ENCODE data around the gene GLI3. TPM values are rescaled to one million over a fixed set of nuclear protein-coding genes. Genes with fewer than 3 reads are reported as not detected.

The GLI3 gene
- total and polyA plus RNA-seq, 2 of the 8 experiments (the other 6 are each of a cell fraction or from before 2014, with no cell fraction given) = 8.0 to 31.1 TPM

- Histone ChIP-seq H3K36me3 (ENCODE audit: control insufficient read depth in 2 of 4, insufficient read depth in 4 of 4, low read length in 3 of 4) (no peaks in the 10 kb centered on the region), H4K20me1 (replicated peaks in 1 of 2; ENCODE audit: control insufficient read depth in 1 of 2, insufficient read depth in 2 of 2, low read length in 2 of 2) (peaks cover 0 to 1% of the 10 kb centered on the region in 2 experiments), H2AK5ac (ENCODE audit: low read depth, low read length) (no peak overlapping the region), H3K9ac (replicated peaks in 1 of 4; ENCODE audit: extremely low read depth in 1 of 4, low read depth in 3 of 4, low read length in 3 of 4) (no peak overlapping the region), H2BK15ac (ENCODE audit: low read length) (no peak overlapping the region), H2BK120ac (replicated peaks; ENCODE audit: low read depth, low read length) (no peak overlapping the region), H4K91ac (replicated peaks; ENCODE audit: insufficient read length, low read length) (no peak overlapping the region), H3K4me3 (ENCODE audit: extremely low read depth in 1 of 4, insufficient read depth in 2 of 4, low read depth in 3 of 4, low read length in 4 of 4) (no peak overlapping the region), H3K9me3 (ENCODE audit: insufficient read depth in 2 of 2, low read depth in 1 of 2, low read length in 1 of 2) (no peaks in the 10 kb centered on the region), H3K4me2 (ENCODE audit: insufficient read depth in 1 of 2, low read depth in 2 of 2, low read length in 2 of 2) (no peak overlapping the region), H3K79me2 (ENCODE audit: control insufficient read depth in 1 of 2, insufficient read depth in 2 of 2, low read length in 2 of 2) (no peaks in the 10 kb centered on the region), H2BK20ac (ENCODE audit: low read length) (no peak overlapping the region), H3K4ac (replicated peaks; ENCODE audit: insufficient read length, low read depth, low read length) (no peak overlapping the region), H3K18ac (ENCODE audit: extremely low read depth, low read length) (no peak overlapping the region), H3K4me1 (replicated peaks in 1 of 4; ENCODE audit: control insufficient read depth in 3 of 4, insufficient read depth in 4 of 4, low read length in 3 of 4) (peaks cover 0 to 4% (median under 1%) of the 10 kb centered on the region in 4 experiments; a peak in 1 of 7 replicates), H4K5ac (ENCODE audit: insufficient read length, low read depth, low read length) (no peak overlapping the region), H3K23ac (ENCODE audit: insufficient read length) (no peak overlapping the region), H3K79me1 (ENCODE audit: low read depth, low read length) (no peaks in the 10 kb centered on the region; the same call in 1 of the 2 replicates), H3K23me2 (ENCODE audit: low read depth, low read length) (no peaks in the 10 kb centered on the region), H2BK12ac (ENCODE audit: low read depth, low read length) (no peak overlapping the region), H4K8ac (ENCODE audit: extremely low read depth, insufficient read depth, low read length) (no peak overlapping the region), H3K27ac (ENCODE audit: low read depth, low read length) (no peak overlapping the region), H3K56ac (replicated peaks; ENCODE audit: insufficient read length, low read depth, low read length) (no peak overlapping the region), H3K14ac (ENCODE audit: insufficient read length) (no peak overlapping the region), H2AFZ (ENCODE audit: low read length) (no peak overlapping the region), H3K27me3 (replicated peaks in 1 of 4; ENCODE audit: control insufficient read depth in 3 of 4, extremely low read depth in 1 of 4, insufficient read depth in 3 of 4, low read length in 3 of 4) (no peaks in the 10 kb centered on the region), H2BK5ac (ENCODE audit: low read depth, low read length) (no peak overlapping the region)
- no peak for DNase-seq (ENCODE audit: low read depth in 1 of 2, low spot score in 2 of 2)
- CTCF ChIA-PET (ENCODE audit: partially characterized antibody) = interaction anchor here (0.9 to 3.1 kb wide), 8 partner anchors 8 to 451 kb away, joined by 3 to 14 read pairs (median 3); no protein-coding TSS in a partner anchor
- no peak for FAIRE-seq
- POLR2A ChIA-PET (ENCODE audit: partially characterized antibody) = interaction anchor here (1.2 kb wide), 1 partner anchor 11 kb away, joined by 3 read pairs; no protein-coding TSS in a partner anchor
- TF ChIP-seq CREB1 (IDR thresholded peaks at IDR 0.05) (no peak), ATF2 (IDR thresholded peaks at IDR 0.05; ENCODE audit: low read length) (no peak), KDM5A (IDR thresholded peaks at IDR 0.05; ENCODE audit: low read length) (no peak), GABPA (IDR thresholded peaks at IDR 0.05; ENCODE audit: borderline replicate concordance, insufficient read depth, low read length) (no peak), HDAC2 (IDR thresholded peaks at IDR 0.05; ENCODE audit: borderline replicate concordance in 1 of 2, low read depth in 2 of 2, low read length in 2 of 2) (no peak), KDM4A (IDR thresholded peaks at IDR 0.05; ENCODE audit: low read depth, low read length, severe bottlenecking) (no peak), RFX5 (IDR thresholded peaks at IDR 0.05; ENCODE audit: borderline replicate concordance, low read depth, low read length) (no peak)
- 80% methylated on average over 4 of the region's 4 CpGs; no CpG with 5 or more reads in 1 of the 2 experiments for WGBS, 2 experiments (ENCODE audit: extremely low coverage in 1 of 2, insufficient coverage in 1 of 2, insufficient read length in 1 of 2, insufficient replicate concordance in 2 of 2, low coverage in 1 of 2, low lambda C conversion rate in 2 of 2, missing lambda C conversion rate in 1 of 2)
Measured at GRCh38 chr7:42117201-42117600, 119.8 kb downstream of the GLI3 start.
